ENCODE results near the gene ARHGEF1.

DNA sequence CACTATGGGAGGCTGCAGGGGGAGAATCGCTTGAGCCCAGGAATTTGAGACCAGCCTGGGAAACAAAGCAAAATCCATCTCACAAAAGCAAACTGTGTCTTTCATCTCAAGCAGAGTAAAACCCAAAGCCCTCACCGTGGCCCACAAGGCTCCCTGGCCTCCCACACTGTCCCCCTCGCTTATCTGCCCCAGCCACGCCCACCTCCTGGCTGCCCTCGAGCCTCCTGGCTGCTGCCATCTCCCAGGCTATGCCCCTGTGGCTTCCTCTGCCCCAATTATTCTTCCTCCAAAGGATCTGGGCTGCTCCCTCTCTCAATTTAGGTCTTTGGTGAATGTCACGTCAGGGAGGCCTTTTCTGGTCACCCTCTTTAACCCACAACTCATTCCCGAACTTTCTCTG lies 72.5 kb downstream of the ARHGEF1 start:
- TF ChIP-seq, protein P1, sequence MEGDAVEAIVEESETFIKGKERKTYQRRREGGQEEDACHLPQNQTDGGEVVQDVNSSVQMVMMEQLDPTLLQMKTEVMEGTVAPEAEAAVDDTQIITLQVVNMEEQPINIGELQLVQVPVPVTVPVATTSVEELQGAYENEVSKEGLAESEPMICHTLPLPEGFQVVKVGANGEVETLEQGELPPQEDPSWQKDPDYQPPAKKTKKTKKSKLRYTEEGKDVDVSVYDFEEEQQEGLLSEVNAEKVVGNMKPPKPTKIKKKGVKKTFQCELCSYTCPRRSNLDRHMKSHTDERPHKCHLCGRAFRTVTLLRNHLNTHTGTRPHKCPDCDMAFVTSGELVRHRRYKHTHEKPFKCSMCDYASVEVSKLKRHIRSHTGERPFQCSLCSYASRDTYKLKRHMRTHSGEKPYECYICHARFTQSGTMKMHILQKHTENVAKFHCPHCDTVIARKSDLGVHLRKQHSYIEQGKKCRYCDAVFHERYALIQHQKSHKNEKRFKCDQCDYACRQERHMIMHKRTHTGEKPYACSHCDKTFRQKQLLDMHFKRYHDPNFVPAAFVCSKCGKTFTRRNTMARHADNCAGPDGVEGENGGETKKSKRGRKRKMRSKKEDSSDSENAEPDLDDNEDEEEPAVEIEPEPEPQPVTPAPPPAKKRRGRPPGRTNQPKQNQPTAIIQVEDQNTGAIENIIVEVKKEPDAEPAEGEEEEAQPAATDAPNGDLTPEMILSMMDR (conservative IDR thresholded peaks at IDR 0.05; ENCODE audit: low read depth, low read length): no peak
- no peak for TF ChIP-seq EZH2 (IDR thresholded peaks at IDR 0.05; ENCODE audit: low read length, unreplicated experiment)
- no peak for TF ChIP-seq EZH2phosphoT487 (IDR thresholded peaks at IDR 0.05; ENCODE audit: borderline replicate concordance, low read length)
